Left ventricle myocardium inferior (tissue), 1 donor: ENCODE measurements around the gene RFPL2. TPM values are rescaled to one million over a fixed set of nuclear protein-coding genes. Genes with fewer than 3 reads are reported as not detected.
"Not testable (repeated sequence)": the region's sequence is repeated elsewhere in the genome, so short reads cannot be mapped to it uniquely, and the experiment has no call there.

Experiments
- DNase-seq: peaks from one replicate; pipeline ENCODE4 v3.0.0-alpha.2; 2020
- H3K27ac ChIP-seq: fragments of 200-600 bp; replicated peaks from 2 replicates; pipeline ENCODE4 v1.8.0; 2021
- H3K27me3 ChIP-seq: fragments of 200-600 bp; 2 replicates; pipeline ENCODE4 v1.8.0; 2021; ENCODE audit warnings: low read depth
- H3K36me3 ChIP-seq: fragments of 200-600 bp; 2 replicates; pipeline ENCODE4 v1.8.0; 2021
- H3K4me1 ChIP-seq: fragments of 200-600 bp; 2 replicates; pipeline ENCODE4 v1.8.0; 2021
- H3K4me3 ChIP-seq: fragments of 200-600 bp; 2 replicates; pipeline ENCODE4 v1.8.0; 2021; ENCODE audit warnings: mild to moderate bottlenecking, moderate library complexity
- H3K9me3 ChIP-seq: fragments of 200-600 bp; replicated peaks from 2 replicates; pipeline ENCODE4 v1.8.0; 2021
- intact Hi-C: fragments of 100-400 bp; cut with micrococcal nuclease; formaldehyde crosslinking; loops from one replicate; pipeline ENCODE4 v1.11.0; 2022
- total RNA-seq: library from RNA; stranded (reverse); fragmentation: NEBNext Ultra II Directional; extraction: Animal tissue kit (Norgen Biotek cat#: 25700); gene quantifications from one replicate; pipeline ENCODE4 v1.2.1, GENCODE V29; 2021
- TF ChIP-seq, protein P1 (sequence below): fragments of 200-600 bp; IDR thresholded peaks from 2 replicates; pipeline ENCODE4 v1.8.0; 2021; ENCODE audit warnings: antibody characterized with exemption, mild to moderate bottlenecking, borderline replicate concordance
- donor health status: DM: no; HTN: yes; CAD: no; lungs with severe emphysema.

The RFPL2 gene
- total RNA-seq, 1 donor from 2014 or later, result 0.08 TPM

DNA sequence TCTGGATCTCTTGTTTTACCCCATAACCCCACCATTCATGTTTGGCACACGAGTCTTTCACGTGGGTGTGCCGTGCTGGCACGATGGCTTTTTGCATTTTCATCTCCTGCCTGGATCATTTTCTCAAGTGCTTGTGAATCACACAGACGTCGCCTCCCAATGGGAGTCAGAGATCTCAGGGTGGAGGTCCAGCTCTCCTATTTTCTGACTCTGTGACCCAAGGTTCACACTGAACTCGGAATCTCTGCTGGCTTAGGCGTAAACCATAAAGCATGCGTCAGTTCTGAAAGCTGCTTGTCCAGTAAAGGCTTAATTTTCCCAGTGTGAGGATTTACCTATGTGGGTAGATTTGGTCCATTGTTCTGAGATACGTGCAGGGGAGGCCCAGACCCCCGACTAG is 29.8 kb downstream of the RFPL2 start:
- Histone ChIP-seq H3K9me3 (peaks cover 6% of the 10 kb centered on the region), H3K27ac (no peak overlapping the region), H3K36me3 (no peaks in the 10 kb centered on the region), H3K4me3 (no peak overlapping the region), H3K4me1 (peaks cover 8% of the 10 kb centered on the region), H3K27me3 (peaks cover 75% of the 10 kb centered on the region)
- DNase-seq, result no peak
- intact Hi-C loops, result no loop called here
- TF ChIP-seq, protein P1, sequence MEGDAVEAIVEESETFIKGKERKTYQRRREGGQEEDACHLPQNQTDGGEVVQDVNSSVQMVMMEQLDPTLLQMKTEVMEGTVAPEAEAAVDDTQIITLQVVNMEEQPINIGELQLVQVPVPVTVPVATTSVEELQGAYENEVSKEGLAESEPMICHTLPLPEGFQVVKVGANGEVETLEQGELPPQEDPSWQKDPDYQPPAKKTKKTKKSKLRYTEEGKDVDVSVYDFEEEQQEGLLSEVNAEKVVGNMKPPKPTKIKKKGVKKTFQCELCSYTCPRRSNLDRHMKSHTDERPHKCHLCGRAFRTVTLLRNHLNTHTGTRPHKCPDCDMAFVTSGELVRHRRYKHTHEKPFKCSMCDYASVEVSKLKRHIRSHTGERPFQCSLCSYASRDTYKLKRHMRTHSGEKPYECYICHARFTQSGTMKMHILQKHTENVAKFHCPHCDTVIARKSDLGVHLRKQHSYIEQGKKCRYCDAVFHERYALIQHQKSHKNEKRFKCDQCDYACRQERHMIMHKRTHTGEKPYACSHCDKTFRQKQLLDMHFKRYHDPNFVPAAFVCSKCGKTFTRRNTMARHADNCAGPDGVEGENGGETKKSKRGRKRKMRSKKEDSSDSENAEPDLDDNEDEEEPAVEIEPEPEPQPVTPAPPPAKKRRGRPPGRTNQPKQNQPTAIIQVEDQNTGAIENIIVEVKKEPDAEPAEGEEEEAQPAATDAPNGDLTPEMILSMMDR, result no peak

DNA sequence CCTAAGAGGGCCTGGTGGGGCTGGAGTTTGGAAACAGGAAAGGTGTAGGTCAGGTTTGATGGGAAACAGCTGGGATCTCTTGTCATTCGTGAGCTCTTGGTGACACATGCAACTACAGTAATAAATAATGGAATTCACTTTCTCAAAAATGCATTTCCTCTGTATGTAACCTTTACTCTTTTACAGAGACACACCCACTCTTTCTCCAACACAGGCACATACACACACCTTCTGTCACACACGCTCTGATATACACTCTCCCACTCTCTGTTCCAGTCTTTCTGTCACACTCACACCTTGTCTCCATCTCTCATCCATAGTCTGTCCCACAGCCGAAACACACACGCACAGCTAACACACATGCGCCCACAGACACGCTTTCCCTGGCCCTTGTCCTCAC is 39.2 kb downstream of the RFPL2 start:
- Histone ChIP-seq H3K4me1 (no peaks in the 10 kb centered on the region), H3K36me3 (no peaks in the 10 kb centered on the region), H3K4me3 (no peak overlapping the region), H3K9me3 (no peaks in the 10 kb centered on the region), H3K27me3 (peaks cover 42% of the 10 kb centered on the region), H3K27ac (no peak overlapping the region)
- intact Hi-C loops, result no loop called here
- DNase-seq, result no peak
- TF ChIP-seq, protein P1, result no peak

DNA sequence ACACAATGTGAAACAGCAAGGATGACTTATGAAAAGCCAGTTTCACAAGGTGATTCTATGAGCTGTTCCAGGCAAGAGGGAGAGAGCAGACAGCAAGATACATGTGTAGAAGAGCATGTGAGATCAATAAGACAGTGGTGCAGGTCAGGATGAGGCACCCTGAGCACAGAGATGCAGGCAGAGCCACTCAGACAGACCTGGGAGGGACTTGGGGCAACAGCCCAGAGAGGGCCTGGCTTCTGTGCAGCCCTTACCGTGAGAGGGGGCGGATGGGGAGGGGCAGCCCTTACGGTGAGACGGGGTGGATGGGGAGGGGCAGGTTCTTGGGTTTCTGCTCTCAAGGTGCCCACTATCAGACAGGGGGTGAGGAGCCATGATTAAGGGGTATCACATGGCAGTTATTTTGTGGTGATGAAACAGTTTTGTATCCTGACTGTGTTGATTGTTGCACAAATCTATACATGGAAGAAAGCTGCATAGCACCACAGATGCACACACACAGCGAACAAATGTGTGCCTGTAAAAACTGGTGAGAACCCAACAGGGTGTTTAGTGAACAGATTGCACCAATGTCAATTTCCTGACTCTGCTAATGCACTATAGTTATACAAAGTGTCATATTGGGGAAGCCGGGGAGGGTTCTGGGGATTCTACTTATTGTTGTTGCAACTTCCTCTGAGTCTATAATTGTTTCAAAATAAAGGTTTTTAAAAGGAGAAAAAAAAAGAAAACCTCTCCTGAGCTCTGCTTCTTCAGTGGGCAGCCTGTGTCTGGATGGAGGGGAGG is 40.6 kb downstream of the RFPL2 start:
- intact Hi-C loops, result no loop called here
- H3K27ac ChIP-seq, result no peak overlapping the region
- TF ChIP-seq, protein P1, result no peak
- peaks cover 48% of the 10 kb centered on the region for H3K27me3 ChIP-seq
- DNase-seq, result no peak
- no peaks in the 10 kb centered on the region for H3K9me3 ChIP-seq
- H3K4me3 ChIP-seq, result no peak overlapping the region
- H3K36me3 ChIP-seq, result no peaks in the 10 kb centered on the region
- no peaks in the 10 kb centered on the region for H3K4me1 ChIP-seq

DNA sequence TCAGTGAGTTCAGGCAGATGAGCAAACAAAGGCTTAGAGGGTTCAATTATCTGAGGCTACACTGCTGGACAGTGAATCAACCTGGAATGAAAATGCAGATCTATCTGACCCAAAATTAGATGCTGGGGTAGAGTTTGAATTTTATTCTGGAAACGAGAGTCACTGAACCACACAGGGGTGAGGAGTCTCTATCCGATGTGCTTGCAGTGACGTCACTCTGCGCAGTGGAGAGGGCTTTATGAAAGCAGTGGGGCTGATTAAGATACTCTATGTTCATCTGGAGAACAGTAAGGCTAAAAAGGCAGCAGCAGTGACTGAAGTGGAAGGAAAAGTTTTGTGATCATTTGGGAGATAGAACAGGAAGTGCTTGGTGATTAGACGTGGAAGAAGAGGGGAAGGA is 44.5 kb downstream of the RFPL2 start:
- H3K4me1 ChIP-seq, H3K4me3 ChIP-seq, DNase-seq, H3K9me3 ChIP-seq, intact Hi-C loops, H3K27ac ChIP-seq, H3K36me3 ChIP-seq: not testable (repeated sequence)
- H3K27me3 ChIP-seq, result peaks cover 50% of the 10 kb centered on the region

DNA sequence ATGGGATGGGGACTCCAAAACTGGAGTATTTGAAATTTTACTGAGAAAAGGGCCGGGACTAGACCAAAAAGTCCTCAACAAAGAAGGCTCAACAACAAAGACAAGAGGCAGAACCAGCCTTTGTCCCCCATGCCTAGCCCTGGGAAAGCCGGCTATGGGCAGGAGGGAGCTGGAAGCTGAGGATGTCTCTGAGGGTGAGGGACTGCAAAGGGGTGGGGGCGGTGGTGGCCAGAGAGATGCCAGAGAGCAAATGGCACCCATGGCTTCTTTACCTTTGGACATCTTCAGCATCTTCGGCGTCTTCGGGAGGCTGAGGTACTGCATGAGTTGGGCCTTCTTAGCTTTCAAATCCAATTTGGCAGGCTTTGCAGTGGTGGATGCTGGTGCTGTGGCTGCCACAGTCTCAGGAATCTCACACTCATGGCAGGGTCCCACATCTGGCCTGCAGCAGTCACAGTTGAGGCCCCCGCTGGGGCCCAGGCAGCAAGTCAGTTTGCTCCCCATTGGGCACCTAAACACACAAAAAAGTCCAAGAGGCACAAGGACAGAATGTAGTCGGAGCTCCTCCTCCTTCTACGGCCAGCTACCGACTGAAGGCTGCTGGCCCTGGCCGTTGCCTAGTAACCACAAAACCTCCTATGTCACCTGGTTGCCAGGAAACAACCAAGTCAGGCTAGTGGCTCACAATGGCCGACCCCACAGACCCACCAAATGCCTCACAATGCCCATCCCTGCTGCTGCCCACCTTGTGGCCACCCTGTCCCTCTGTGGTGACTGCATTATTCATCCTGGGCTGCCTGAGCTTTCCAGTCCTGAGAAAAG is 46.0 kb downstream of the RFPL2 start, which contains the start of gene C22orf42:
C22orf42 (minus strand) TSS at position 592 of the 822 bp plus-strand sequence; CDS start at position 504, 88 bp downstream.
- Histone ChIP-seq H3K9me3 (no peaks in the 10 kb centered on the region), H3K4me1 (no peaks in the 10 kb centered on the region), H3K27me3 (peaks cover 39% of the 10 kb centered on the region), H3K36me3 (no peaks in the 10 kb centered on the region), H3K4me3 (no peak within 1 kb of the TSS), H3K27ac (no peak within 1 kb of the TSS)
- intact Hi-C loops, result no loop called here
- TF ChIP-seq, protein P1, result no peak
- DNase-seq, result no peak

DNA sequence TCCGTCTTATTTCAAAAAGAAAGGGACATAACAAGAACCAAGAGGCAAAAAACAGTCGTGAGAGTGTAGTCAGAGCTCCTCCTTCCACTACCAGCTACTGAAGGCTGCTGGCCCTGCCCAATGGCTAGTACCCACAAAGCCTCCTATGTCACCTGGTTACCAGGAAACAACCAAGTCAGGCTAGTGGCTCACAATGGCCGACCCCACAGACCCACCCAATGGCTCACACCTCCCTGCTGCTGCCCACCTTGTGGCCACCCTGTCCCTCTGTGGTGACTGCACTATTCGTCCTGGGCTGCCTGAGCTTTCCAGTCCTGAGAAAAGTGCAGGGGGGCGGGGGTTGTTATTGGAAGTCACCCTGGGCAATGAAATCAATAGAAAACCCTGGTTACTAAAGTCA is 47.2 kb downstream of the RFPL2 start:
- H3K27me3 ChIP-seq, result peaks cover 28% of the 10 kb centered on the region
- H3K4me3 ChIP-seq, H3K9me3 ChIP-seq, DNase-seq, H3K36me3 ChIP-seq, H3K4me1 ChIP-seq, intact Hi-C loops, H3K27ac ChIP-seq: not testable (repeated sequence)

DNA sequence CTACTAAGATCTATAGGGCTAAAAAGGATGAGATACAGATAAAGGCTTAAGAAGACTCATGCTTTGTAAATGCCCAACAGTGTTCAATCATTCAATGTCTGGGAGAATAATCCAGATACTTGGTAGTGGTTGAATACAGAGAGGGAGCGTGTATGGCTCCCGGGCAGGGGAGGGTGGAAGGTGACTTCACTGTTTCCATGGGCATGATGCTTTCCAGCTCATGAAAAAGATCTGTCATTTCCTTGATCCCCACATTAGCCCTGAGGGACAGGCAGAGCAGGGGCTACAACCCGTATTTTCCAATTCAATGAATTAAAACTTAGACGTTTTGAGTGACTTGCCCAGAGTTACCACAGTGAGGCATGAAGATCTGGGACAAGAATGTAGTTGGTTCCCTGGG is 50.1 kb downstream of the RFPL2 start:
- peaks cover 17% of the 10 kb centered on the region for H3K27me3 ChIP-seq
- H3K36me3 ChIP-seq, DNase-seq, H3K4me1 ChIP-seq, H3K27ac ChIP-seq, intact Hi-C loops, H3K4me3 ChIP-seq, H3K9me3 ChIP-seq: not testable (repeated sequence)

DNA sequence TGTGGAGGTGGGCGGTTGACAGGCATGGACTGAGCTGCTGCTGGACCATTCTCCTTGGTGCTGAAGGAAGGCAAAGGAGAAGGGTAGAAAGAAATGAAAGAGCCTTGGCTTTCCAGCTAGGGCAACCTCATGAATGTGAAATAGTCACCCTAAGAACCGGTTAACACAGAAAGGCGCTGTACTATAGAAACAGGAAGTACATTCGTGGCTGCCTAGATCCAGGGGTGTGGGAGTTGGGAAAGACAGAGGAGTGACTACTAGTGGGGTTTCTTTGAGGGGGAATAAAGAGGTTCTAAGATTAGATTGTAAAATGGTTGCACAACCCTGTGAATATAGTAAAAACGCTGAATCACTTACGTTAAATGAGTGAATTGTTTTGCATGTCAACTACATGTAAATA is 53.2 kb downstream of the RFPL2 start:
- H3K27me3 ChIP-seq, H3K4me3 ChIP-seq, H3K36me3 ChIP-seq, DNase-seq, H3K27ac ChIP-seq, H3K9me3 ChIP-seq, H3K4me1 ChIP-seq, intact Hi-C loops: not testable (repeated sequence)

DNA sequence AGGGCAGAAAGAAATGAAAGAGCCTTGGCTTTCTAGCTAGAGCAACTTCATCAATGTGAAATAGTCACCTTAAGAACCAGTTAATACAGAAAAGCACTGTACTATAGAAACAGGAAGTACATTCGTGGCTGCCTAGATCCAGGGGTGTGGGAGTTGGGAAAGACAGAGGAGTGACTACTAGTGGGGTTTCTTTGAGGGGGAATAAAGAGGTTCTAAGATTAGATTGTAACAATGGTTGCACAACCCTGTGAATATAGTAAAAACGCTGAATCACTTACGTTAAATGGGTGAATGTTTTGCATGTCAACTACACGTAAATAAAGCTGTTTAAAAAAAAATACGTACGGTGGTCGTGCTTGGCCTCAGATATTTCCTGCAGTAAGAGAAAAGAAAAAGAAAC is 54.2 kb downstream of the RFPL2 start:
- H3K27me3 ChIP-seq, intact Hi-C loops, H3K4me3 ChIP-seq, H3K9me3 ChIP-seq, H3K27ac ChIP-seq, H3K36me3 ChIP-seq, DNase-seq, H3K4me1 ChIP-seq: not testable (repeated sequence)
